Body of pancreas (tissue), 4 donors: ENCODE results near the gene KCNN3. TPM values are rescaled to one million over a fixed set of nuclear protein-coding genes. Genes with fewer than 3 reads are reported as not detected.

Experiments used
- ATAC-seq: fragments of 150-250 bp; one replicate; pipeline ENCODE4 v1.9.1; 2016
- DNase-seq, 4 donors: peaks; one replicate each; pipeline ENCODE4 v3.0.0-alpha.2; 2019
- H3K27ac ChIP-seq, 4 donors: fragments of 200-600 bp; sonication (generic); 1 replicate in 3 of 4; 2 replicates in 1 of 4; pipeline versions ENCODE4 v1.5.1 to v1.6.1; 2016 to 2019; ENCODE audit warnings: mild to moderate bottlenecking in 1 of 4, mixed read lengths in 1 of 4, moderate library complexity in 1 of 4
- H3K27me3 ChIP-seq, 2 donors: fragments of 200-600 bp; sonication (generic); one replicate each; pipeline ENCODE4 v1.6.0; 2016; ENCODE audit warnings: mild to moderate bottlenecking in 1 of 2
- H3K36me3 ChIP-seq, 2 donors: fragments of 200-600 bp; sonication (generic); replicated peaks in 1 of 2; 2 replicates each; pipeline ENCODE4 v1.5.1; 2016; ENCODE audit warnings: low read depth in 2 of 2; ENCODE audit not compliant: insufficient read depth in 1 of 2
- H3K4me1 ChIP-seq: fragments of 200-600 bp; sonication (generic); one replicate; pipeline ENCODE4 v1.6.0; 2016
- H3K4me3 ChIP-seq, 2 donors: fragments of 200-600 bp; sonication (generic); 1 replicate in 1 of 2; 2 replicates in 1 of 2; pipeline ENCODE4 v1.5.1; 2016 to 2019
- H3K9me3 ChIP-seq, 3 donors: fragments of 200-600 bp; sonication (generic); 1 replicate in 2 of 3; 2 replicates in 1 of 3; pipeline ENCODE4 v1.5.1; 2016
- POLR2A ChIP-seq, 3 donors: fragments of 450-650 bp; IDR thresholded peaks; one replicate each; pipeline ENCODE4 v1.6.1; 2016; ENCODE audit warnings: antibody characterized with exemption in 3 of 3, mild to moderate bottlenecking in 2 of 3
- WGBS, 2 donors: methylation state at CpG; one replicate each; pipeline ENCODE4 v1.1.5; 2017; 5-methylcytosine and 5-hydroxymethylcytosine counted together
- intact Hi-C: fragments of 100-400 bp; cut with DNase I; formaldehyde crosslinking; loops from one replicate; pipeline ENCODE4 v1.15.1; 2023
- total RNA-seq, 2 donors: library from RNA; depleted of rRNA; stranded (reverse); fragments of >200 nt; gene quantifications; one replicate each; pipeline ENCODE4 v1.1.0, GENCODE V29; 2016
- TF ChIP-seq, protein P1 (sequence below), 7 experiments: fragments of 450-650 bp in 4 of 7; fragments of 200-600 bp in 3 of 7; sonication (generic) in 3 of 7; IDR thresholded peaks; one replicate each; pipeline ENCODE4 v1.5.1; 2016 to 2019; ENCODE audit warnings: antibody characterized with exemption in 7 of 7

Gene KCNN3
- total RNA-seq, 2 donors from 2014 or later, result 0.33 to 1.6 TPM

DNA sequence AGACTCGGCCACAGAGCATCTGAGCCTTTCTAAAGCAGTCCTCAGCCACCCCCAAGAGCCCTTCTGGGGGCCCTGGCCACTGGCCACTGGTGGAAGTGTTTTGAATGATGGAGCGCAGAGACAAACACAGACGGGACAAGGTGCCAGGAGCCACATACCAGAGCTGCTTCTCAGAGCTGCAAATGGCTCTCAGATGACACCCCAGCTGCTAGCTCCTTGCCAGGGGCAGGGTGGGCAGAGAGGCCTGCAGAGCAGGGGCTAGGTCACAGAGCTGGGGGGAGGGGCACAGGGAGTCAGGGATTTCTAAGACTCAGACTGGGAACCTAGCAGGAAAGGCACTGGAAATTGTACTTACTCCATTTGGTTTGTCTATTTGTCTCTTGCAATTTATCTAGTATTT is 30.4 kb downstream of the KCNN3 start:
- no peak overlapping the region for H3K4me3 ChIP-seq
- TF ChIP-seq, protein P1, sequence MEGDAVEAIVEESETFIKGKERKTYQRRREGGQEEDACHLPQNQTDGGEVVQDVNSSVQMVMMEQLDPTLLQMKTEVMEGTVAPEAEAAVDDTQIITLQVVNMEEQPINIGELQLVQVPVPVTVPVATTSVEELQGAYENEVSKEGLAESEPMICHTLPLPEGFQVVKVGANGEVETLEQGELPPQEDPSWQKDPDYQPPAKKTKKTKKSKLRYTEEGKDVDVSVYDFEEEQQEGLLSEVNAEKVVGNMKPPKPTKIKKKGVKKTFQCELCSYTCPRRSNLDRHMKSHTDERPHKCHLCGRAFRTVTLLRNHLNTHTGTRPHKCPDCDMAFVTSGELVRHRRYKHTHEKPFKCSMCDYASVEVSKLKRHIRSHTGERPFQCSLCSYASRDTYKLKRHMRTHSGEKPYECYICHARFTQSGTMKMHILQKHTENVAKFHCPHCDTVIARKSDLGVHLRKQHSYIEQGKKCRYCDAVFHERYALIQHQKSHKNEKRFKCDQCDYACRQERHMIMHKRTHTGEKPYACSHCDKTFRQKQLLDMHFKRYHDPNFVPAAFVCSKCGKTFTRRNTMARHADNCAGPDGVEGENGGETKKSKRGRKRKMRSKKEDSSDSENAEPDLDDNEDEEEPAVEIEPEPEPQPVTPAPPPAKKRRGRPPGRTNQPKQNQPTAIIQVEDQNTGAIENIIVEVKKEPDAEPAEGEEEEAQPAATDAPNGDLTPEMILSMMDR (IDR thresholded peaks at IDR 0.05), result no peak
- TF ChIP-seq POLR2A (IDR thresholded peaks at IDR 0.05), result no peak
- no peak for DNase-seq
- H3K9me3 ChIP-seq, result no peaks in the 10 kb centered on the region
- WGBS, 2 donors, result 40 to 88% methylated on average over 2 to 3 of the region's 3 CpGs
- no peak overlapping the region for H3K27ac ChIP-seq
- no peak for ATAC-seq
- no peaks in the 10 kb centered on the region for H3K27me3 ChIP-seq
- intact Hi-C loops, result no loop called here
- H3K36me3 ChIP-seq, result no peaks in the 10 kb centered on the region
- peaks cover 9% of the 10 kb centered on the region for H3K4me1 ChIP-seq

GRCh38 chr1:154838988-154839387 is 31.1 kb downstream of the KCNN3 start:
- Histone ChIP-seq H3K4me1 (peaks cover 16% of the 10 kb centered on the region), H3K27me3 (no peaks in the 10 kb centered on the region), H3K4me3 (no peak overlapping the region), H3K27ac (no peak overlapping the region), H3K36me3 (no peaks in the 10 kb centered on the region), H3K9me3 (no peaks in the 10 kb centered on the region)
- DNase-seq (no peak), ATAC-seq (no peak)
- WGBS, 2 donors, result 72 to 75% methylated on average over 3 to 9 of the region's 9 CpGs
- TF ChIP-seq POLR2A (IDR thresholded peaks at IDR 0.05), result no peak
- TF ChIP-seq, protein P1 (IDR thresholded peaks at IDR 0.05), result no peak
- intact Hi-C loops, result no loop called here

GRCh38 chr1:154838461-154838860 is 31.6 kb downstream of the KCNN3 start:
- Histone ChIP-seq H3K27me3 (no peaks in the 10 kb centered on the region), H3K4me3 (no peak overlapping the region), H3K9me3 (no peaks in the 10 kb centered on the region), H3K4me1 (peaks cover 18% of the 10 kb centered on the region), H3K36me3 (no peaks in the 10 kb centered on the region), H3K27ac (no peak overlapping the region)
- intact Hi-C loops, result no loop called here
- TF ChIP-seq, protein P1 (IDR thresholded peaks at IDR 0.05), result no peak
- no peak for TF ChIP-seq POLR2A (IDR thresholded peaks at IDR 0.05)
- 77 to 81% methylated on average over 11 of the region's 11 CpGs for WGBS, 2 donors
- DNase-seq (no peak), ATAC-seq (no peak)

- no peaks in the 10 kb centered on the region for H3K9me3 ChIP-seq
- H3K4me3 ChIP-seq, result no peak overlapping the region
- peaks cover 18% of the 10 kb centered on the region for H3K4me1 ChIP-seq
- no peak for TF ChIP-seq POLR2A (IDR thresholded peaks at IDR 0.05)
- TF ChIP-seq, protein P1 (IDR thresholded peaks at IDR 0.05), result no peak
- no peaks in the 10 kb centered on the region for H3K27me3 ChIP-seq
- intact Hi-C loops, result no loop called here
- 58 to 80% methylated on average over 12 of the region's 13 CpGs for WGBS, 2 donors
- ATAC-seq (no peak), DNase-seq (peak in 3 of 4 donors; percentile 19 to 57 (median 22))
- H3K27ac ChIP-seq, result no peak overlapping the region
- H3K36me3 ChIP-seq, result no peaks in the 10 kb centered on the region
Measured at GRCh38 chr1:154837672-154838171, 32.4 kb downstream of the KCNN3 start.

DNA sequence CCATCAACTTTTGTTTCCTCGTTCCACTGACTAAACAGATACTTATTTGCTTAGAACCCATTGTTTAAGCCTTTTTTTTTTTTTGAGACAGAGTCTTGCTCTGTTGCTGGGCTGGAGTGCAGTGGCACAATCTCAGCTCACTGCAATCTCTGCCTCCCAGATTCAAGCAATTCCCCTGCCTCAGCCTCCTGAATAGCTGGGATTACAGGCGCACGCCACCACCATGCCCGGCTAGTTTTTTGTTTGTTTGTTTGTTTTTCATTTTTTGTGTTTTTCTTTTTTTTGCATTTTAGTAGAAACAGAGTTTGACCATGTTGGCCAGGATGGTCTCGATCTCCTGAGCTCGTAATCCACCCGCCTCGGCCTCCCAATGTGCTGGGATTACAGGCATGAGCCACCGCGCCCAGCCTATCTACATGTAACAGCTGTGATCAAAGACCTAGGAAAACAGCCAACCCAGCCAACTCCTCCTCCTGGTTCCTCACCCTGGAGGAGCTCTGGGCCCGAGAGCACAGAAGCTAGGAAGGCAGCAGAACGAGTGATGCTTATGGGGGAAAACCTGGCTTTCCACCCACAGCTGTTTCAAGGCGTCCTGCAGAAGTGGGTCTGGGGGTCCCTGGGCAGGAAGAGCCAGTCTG is 32.9 kb downstream of the KCNN3 start:
- Histone ChIP-seq H3K9me3 (no peaks in the 10 kb centered on the region), H3K27ac (no peak overlapping the region), H3K36me3 (no peaks in the 10 kb centered on the region), H3K4me3 (no peak overlapping the region), H3K27me3 (no peaks in the 10 kb centered on the region), H3K4me1 (peaks cover 18% of the 10 kb centered on the region)
- WGBS, 2 donors, result 62 to 69% methylated on average over 10 to 13 of the region's 13 CpGs
- DNase-seq (peak in 3 of 4 donors; percentile 24 to 70 (median 26)), ATAC-seq (no peak)
- no peak for TF ChIP-seq POLR2A (IDR thresholded peaks at IDR 0.05)
- TF ChIP-seq, protein P1 (IDR thresholded peaks at IDR 0.05), result no peak
- intact Hi-C loops, result no loop called here
